Ishikawa (cell line): ENCODE measurements around the gene STX10.

Experiments
- MAX ChIP-seq: IDR thresholded peaks from 2 replicates; pipeline ENCODE4 v1.6.1; 2012
- TAF1 ChIP-seq: IDR thresholded peaks from 2 replicates; pipeline ENCODE4 v1.6.1; 2012; ENCODE audit warnings: low read depth, mild to moderate bottlenecking
- ZBTB7A ChIP-seq: IDR thresholded peaks from 2 replicates; pipeline ENCODE4 v1.6.1; 2012; ENCODE audit warnings: low read depth
- TF ChIP-seq, protein P1 (sequence below): IDR thresholded peaks from 2 replicates; pipeline ENCODE4 v1.6.1; 2012; ENCODE audit warnings: low read depth, mild to moderate bottlenecking

DNA sequence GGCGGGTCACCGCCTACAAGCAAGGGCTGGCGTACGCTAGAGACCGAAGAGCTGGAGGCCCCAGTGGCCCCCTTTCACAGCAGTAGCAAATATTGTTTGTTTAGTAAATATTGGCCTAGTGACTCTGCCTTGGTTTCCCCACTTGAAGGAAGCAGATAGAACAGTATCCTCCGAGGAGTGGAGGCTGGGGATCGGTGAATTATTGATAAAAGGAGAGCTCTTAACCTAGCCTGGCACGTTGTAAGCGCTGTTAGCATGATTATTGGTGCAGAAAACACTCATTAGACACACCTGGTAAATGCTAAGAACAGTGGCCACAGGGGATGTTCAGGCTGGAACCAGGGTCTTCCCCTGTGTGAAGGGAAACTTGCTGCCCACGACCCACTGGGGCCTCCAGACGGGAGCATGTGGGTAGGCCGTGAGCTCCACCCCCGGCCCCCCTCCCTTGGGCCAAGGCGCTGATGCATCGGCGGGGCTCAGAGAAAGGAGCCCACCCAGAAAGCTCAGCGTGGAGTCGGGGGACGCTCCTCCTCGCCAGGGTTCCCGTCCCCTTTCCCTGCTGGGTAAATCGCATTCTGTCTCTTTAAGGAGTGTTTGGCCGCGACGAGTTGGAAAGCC, 2.3 kb upstream of the STX10 start:
- TF ChIP-seq MAX (peak; percentile 83), ZBTB7A (no peak; the same call in 1 of the 2 replicates), TAF1 (no peak)
- TF ChIP-seq, protein P1, sequence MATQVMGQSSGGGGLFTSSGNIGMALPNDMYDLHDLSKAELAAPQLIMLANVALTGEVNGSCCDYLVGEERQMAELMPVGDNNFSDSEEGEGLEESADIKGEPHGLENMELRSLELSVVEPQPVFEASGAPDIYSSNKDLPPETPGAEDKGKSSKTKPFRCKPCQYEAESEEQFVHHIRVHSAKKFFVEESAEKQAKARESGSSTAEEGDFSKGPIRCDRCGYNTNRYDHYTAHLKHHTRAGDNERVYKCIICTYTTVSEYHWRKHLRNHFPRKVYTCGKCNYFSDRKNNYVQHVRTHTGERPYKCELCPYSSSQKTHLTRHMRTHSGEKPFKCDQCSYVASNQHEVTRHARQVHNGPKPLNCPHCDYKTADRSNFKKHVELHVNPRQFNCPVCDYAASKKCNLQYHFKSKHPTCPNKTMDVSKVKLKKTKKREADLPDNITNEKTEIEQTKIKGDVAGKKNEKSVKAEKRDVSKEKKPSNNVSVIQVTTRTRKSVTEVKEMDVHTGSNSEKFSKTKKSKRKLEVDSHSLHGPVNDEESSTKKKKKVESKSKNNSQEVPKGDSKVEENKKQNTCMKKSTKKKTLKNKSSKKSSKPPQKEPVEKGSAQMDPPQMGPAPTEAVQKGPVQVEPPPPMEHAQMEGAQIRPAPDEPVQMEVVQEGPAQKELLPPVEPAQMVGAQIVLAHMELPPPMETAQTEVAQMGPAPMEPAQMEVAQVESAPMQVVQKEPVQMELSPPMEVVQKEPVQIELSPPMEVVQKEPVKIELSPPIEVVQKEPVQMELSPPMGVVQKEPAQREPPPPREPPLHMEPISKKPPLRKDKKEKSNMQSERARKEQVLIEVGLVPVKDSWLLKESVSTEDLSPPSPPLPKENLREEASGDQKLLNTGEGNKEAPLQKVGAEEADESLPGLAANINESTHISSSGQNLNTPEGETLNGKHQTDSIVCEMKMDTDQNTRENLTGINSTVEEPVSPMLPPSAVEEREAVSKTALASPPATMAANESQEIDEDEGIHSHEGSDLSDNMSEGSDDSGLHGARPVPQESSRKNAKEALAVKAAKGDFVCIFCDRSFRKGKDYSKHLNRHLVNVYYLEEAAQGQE = no peak
